WTC11 (cell line): ENCODE results near the gene ADSL. TPM values are rescaled to one million over a fixed set of nuclear protein-coding genes. Genes with fewer than 3 reads are reported as not detected.

Experiments used
- ATAC-seq: fragments of 200-7000 bp; cut with Tn5 transposase; 2 replicates; pipeline ENCODE4 v1.10.0; 2021; ENCODE audit warnings: mild to moderate bottlenecking, moderate library complexity
- CTCF ChIA-PET: fragments of 300-600 bp; sonication (Branson Sonifier 250); formaldehyde crosslinking; loops from one replicate; lab custom pipeline; 2021; ENCODE audit warnings: antibody characterized with exemption; lab: Charles Lee
- POLR2A ChIA-PET: fragments of 350-600 bp; sonication (Branson Sonifier 250); formaldehyde crosslinking; loops from one replicate; lab custom pipeline; 2021; ENCODE audit warnings: antibody characterized with exemption; lab: Charles Lee
- DNase-seq: peaks from one replicate; pipeline ENCODE4 v3.0.0; 2021; ENCODE audit warnings: low spot score
- H3K27ac Mint-ChIP-seq: 2 replicates; pipeline ENCODE4 v1.8.0; 2021; ENCODE audit warnings: mixed read lengths
- H3K27me3 Mint-ChIP-seq: 2 replicates; pipeline ENCODE4 v1.8.0; 2021; ENCODE audit warnings: low read depth, mild to moderate bottlenecking, moderate library complexity, mixed read lengths
- H3K36me3 Mint-ChIP-seq: 2 replicates; pipeline ENCODE4 v1.8.0; 2021; ENCODE audit warnings: mixed read lengths
- H3K4me1 Mint-ChIP-seq: 2 replicates; pipeline ENCODE4 v1.8.0; 2022; ENCODE audit warnings: mixed read lengths
- H3K4me3 Mint-ChIP-seq: 2 replicates; pipeline ENCODE4 v1.8.0; 2021; ENCODE audit warnings: mild to moderate bottlenecking, moderate library complexity, mixed read lengths
- H3K9me3 Mint-ChIP-seq: 2 replicates; pipeline ENCODE4 v1.8.0; 2021; ENCODE audit warnings: mixed read lengths
- AR ChIP-seq: fragments of 250-450 bp; sonication (Bioruptor Pico); IDR thresholded peaks from 2 replicates; pipeline ENCODE4 v1.9.0; 2021; ENCODE audit warnings: mild to moderate bottlenecking
- E2F5 ChIP-seq: sonication (generic); formaldehyde crosslinking; IDR thresholded peaks from 2 replicates; pipeline ENCODE4 v1.8.1; 2022; ENCODE audit warnings: mild to moderate bottlenecking, moderate library complexity, missing genetic modification reagents
- GABPB1 ChIP-seq: sonication (generic); formaldehyde crosslinking; IDR thresholded peaks from 2 replicates; pipeline ENCODE4 v1.8.1; 2023; ENCODE audit warnings: mild to moderate bottlenecking, missing genetic modification reagents
- JAZF1 ChIP-seq: fragments of 250-450 bp; sonication (Bioruptor Pico); IDR thresholded peaks from 2 replicates; pipeline ENCODE4 v1.9.0; 2021; ENCODE audit warnings: moderate library complexity, mild to moderate bottlenecking, inconsistent platforms
- JUN ChIP-seq: sonication (generic); formaldehyde crosslinking; IDR thresholded peaks from 2 replicates; pipeline ENCODE4 v1.8.0; 2023; ENCODE audit warnings: mild to moderate bottlenecking, missing genetic modification reagents
- OVOL2 ChIP-seq: fragments of 250-450 bp; sonication (Bioruptor Pico); IDR thresholded peaks from 2 replicates; pipeline ENCODE4 v1.9.0; 2021; ENCODE audit warnings: mild to moderate bottlenecking, borderline replicate concordance
- RELA ChIP-seq: sonication (generic); formaldehyde crosslinking; IDR thresholded peaks from 2 replicates; pipeline ENCODE4 v1.8.1; 2022; ENCODE audit warnings: missing genetic modification reagents, mild to moderate bottlenecking, borderline replicate concordance
- RORB ChIP-seq: fragments of 250-450 bp; sonication (Bioruptor Pico); IDR thresholded peaks from 2 replicates; pipeline ENCODE4 v1.9.0; 2021; ENCODE audit warnings: mild to moderate bottlenecking
- SMAD3 ChIP-seq: sonication (generic); formaldehyde crosslinking; IDR thresholded peaks from 2 replicates; pipeline ENCODE4 v1.8.0; 2022; ENCODE audit warnings: missing genetic modification reagents, mild to moderate bottlenecking, borderline replicate concordance
- SOX15 ChIP-seq: fragments of 250-450 bp; sonication (Bioruptor Pico); IDR thresholded peaks from 2 replicates; pipeline ENCODE4 v1.9.0; 2021; ENCODE audit warnings: mild to moderate bottlenecking
- USF2 ChIP-seq: sonication (generic); formaldehyde crosslinking; IDR thresholded peaks from 2 replicates; pipeline ENCODE4 v1.8.1; 2023; ENCODE audit warnings: mild to moderate bottlenecking, missing genetic modification reagents, moderate library complexity
- ZNF219 ChIP-seq: sonication (generic); formaldehyde crosslinking; IDR thresholded peaks from 2 replicates; pipeline ENCODE4 v1.8.0; 2023; ENCODE audit warnings: missing genetic modification reagents, mild to moderate bottlenecking, borderline replicate concordance
- ZNF423 ChIP-seq: fragments of 250-450 bp; sonication (Bioruptor Pico); IDR thresholded peaks from 2 replicates; pipeline ENCODE4 v2.1.2; 2022; ENCODE audit warnings: mild to moderate bottlenecking, moderate library complexity
- ZNF671 ChIP-seq: fragments of 250-450 bp; sonication (Bioruptor Pico); IDR thresholded peaks from 2 replicates; pipeline ENCODE4 v1.8.0; 2021; ENCODE audit warnings: mild to moderate bottlenecking
- total RNA-seq: library from RNA; stranded (reverse); gene quantifications from 3 replicates; pipeline ENCODE4 v1.2.3, GENCODE V29; 2021
- TF ChIP-seq, protein P1 (sequence below): sonication (generic); formaldehyde crosslinking; IDR thresholded peaks from 2 replicates; pipeline ENCODE4 v1.8.1; 2023; ENCODE audit warnings: mild to moderate bottlenecking, moderate library complexity, missing genetic modification reagents
- TF ChIP-seq, protein P2 (sequence below): sonication (generic); formaldehyde crosslinking; IDR thresholded peaks from 2 replicates; pipeline ENCODE4 v1.8.1; 2023; ENCODE audit warnings: mild to moderate bottlenecking, missing genetic modification reagents
- TF ChIP-seq, protein P3 (sequence below): fragments of 250-450 bp; sonication (Bioruptor Pico); IDR thresholded peaks from 2 replicates; pipeline ENCODE4 v1.8.0; 2021; ENCODE audit warnings: mild to moderate bottlenecking
- TF ChIP-seq, protein P4 (sequence below): fragments of 250-450 bp; sonication (Bioruptor Pico); IDR thresholded peaks from 2 replicates; pipeline ENCODE4 v1.9.0; 2021; ENCODE audit warnings: moderate library complexity, mild to moderate bottlenecking, inconsistent platforms, borderline replicate concordance
- TF ChIP-seq, protein P5 (sequence below): sonication (generic); formaldehyde crosslinking; conservative IDR thresholded peaks from 2 replicates; pipeline ENCODE4 v1.8.1; 2023; ENCODE audit warnings: mild to moderate bottlenecking, low read depth, missing genetic modification reagents, moderate library complexity

Gene ADSL
- total RNA-seq, 1 experiment from 2014 or later: 154 TPM

- TF ChIP-seq USF2 (CRISPR knock-in tag) (no peak), JUN (CRISPR knock-in tag) (no peak)
- TF ChIP-seq, protein P1, sequence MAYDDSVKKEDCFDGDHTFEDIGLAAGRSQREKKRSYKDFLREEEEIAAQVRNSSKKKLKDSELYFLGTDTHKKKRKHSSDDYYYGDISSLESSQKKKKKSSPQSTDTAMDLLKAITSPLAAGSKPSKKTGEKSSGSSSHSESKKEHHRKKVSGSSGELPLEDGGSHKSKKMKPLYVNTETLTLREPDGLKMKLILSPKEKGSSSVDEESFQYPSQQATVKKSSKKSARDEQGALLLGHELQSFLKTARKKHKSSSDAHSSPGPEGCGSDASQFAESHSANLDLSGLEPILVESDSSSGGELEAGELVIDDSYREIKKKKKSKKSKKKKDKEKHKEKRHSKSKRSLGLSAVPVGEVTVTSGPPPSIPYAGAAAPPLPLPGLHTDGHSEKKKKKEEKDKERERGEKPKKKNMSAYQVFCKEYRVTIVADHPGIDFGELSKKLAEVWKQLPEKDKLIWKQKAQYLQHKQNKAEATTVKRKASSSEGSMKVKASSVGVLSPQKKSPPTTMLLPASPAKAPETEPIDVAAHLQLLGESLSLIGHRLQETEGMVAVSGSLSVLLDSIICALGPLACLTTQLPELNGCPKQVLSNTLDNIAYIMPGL (CRISPR knock-in tag): no peak
- TF ChIP-seq, protein P2, sequence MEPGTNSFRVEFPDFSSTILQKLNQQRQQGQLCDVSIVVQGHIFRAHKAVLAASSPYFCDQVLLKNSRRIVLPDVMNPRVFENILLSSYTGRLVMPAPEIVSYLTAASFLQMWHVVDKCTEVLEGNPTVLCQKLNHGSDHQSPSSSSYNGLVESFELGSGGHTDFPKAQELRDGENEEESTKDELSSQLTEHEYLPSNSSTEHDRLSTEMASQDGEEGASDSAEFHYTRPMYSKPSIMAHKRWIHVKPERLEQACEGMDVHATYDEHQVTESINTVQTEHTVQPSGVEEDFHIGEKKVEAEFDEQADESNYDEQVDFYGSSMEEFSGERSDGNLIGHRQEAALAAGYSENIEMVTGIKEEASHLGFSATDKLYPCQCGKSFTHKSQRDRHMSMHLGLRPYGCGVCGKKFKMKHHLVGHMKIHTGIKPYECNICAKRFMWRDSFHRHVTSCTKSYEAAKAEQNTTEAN (CRISPR knock-in tag): no peak
Measured at GRCh38 chr22:40408718-40409612, 62.7 kb downstream of the ADSL start (continued).

- Mint-ChIP-seq H3K4me3 (no peak overlapping the region), H3K27me3 (no peaks in the 10 kb centered on the region), H3K4me1 (no peaks in the 10 kb centered on the region), H3K27ac (no peak overlapping the region), H3K36me3 (peaks cover 28% of the 10 kb centered on the region), H3K9me3 (no peaks in the 10 kb centered on the region)
- TF ChIP-seq SMAD3 (CRISPR knock-in tag): no peak
- TF ChIP-seq GABPB1 (CRISPR knock-in tag): no peak
- TF ChIP-seq, protein P3, sequence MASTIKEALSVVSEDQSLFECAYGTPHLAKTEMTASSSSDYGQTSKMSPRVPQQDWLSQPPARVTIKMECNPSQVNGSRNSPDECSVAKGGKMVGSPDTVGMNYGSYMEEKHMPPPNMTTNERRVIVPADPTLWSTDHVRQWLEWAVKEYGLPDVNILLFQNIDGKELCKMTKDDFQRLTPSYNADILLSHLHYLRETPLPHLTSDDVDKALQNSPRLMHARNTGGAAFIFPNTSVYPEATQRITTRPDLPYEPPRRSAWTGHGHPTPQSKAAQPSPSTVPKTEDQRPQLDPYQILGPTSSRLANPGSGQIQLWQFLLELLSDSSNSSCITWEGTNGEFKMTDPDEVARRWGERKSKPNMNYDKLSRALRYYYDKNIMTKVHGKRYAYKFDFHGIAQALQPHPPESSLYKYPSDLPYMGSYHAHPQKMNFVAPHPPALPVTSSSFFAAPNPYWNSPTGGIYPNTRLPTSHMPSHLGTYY (CRISPR knock-in tag): no peak
- no peak for TF ChIP-seq E2F5 (CRISPR knock-in tag)
- no peak for TF ChIP-seq JAZF1 (CRISPR knock-in tag)
- TF ChIP-seq, protein P4, sequence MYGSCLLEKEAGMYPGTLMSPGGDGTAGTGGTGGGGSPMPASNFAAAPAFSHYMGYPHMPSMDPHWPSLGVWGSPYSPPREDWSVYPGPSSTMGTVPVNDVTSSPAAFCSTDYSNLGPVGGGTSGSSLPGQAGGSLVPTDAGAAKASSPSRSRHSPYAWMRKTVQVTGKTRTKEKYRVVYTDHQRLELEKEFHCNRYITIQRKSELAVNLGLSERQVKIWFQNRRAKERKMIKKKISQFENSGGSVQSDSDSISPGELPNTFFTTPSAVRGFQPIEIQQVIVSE (CRISPR knock-in tag): no peak
- no peak for TF ChIP-seq OVOL2 (CRISPR knock-in tag)
- TF ChIP-seq ZNF671 (CRISPR knock-in tag): no peak
- no peak for TF ChIP-seq ZNF219 (CRISPR knock-in tag)
- no peak for TF ChIP-seq ZNF423
- DNase-seq: no peak
- no peak for ATAC-seq
- ChIA-PET CTCF (interaction anchor here (1.3 to 2.3 kb wide), 3 partner anchors 10 to 27 kb away, joined by 3 to 8 read pairs (median 5); no protein-coding TSS in a partner anchor), POLR2A (no interaction called here)
Measured at GRCh38 chr22:40409613-40410113, 63.4 kb downstream of the ADSL start.

GRCh38 chr22:40410272-40410671 is 64.0 kb downstream of the ADSL start:
- H3K27ac Mint-ChIP-seq: no peak overlapping the region
- no peaks in the 10 kb centered on the region for H3K9me3 Mint-ChIP-seq
- no peaks in the 10 kb centered on the region for H3K27me3 Mint-ChIP-seq
- no peaks in the 10 kb centered on the region for H3K4me1 Mint-ChIP-seq
- CTCF ChIA-PET: interaction anchor here (1.0 to 2.3 kb wide), 3 partner anchors 11 to 97 kb away, joined by 3 to 8 read pairs (median 5); no protein-coding TSS in a partner anchor
- no peak for DNase-seq
- no peak for ATAC-seq
- no peak overlapping the region for H3K4me3 Mint-ChIP-seq
- POLR2A ChIA-PET: interaction anchor here (0.6 kb wide), 1 partner anchor 20 kb away, joined by 6 read pairs; no protein-coding TSS in a partner anchor
- peaks cover 28% of the 10 kb centered on the region for H3K36me3 Mint-ChIP-seq
- TF ChIP-seq JUN (CRISPR knock-in tag) (no peak), RELA (CRISPR knock-in tag) (no peak), AR (CRISPR knock-in tag) (no peak), RORB (CRISPR knock-in tag) (no peak), SOX15 (CRISPR knock-in tag) (no peak)
- TF ChIP-seq, protein P5, sequence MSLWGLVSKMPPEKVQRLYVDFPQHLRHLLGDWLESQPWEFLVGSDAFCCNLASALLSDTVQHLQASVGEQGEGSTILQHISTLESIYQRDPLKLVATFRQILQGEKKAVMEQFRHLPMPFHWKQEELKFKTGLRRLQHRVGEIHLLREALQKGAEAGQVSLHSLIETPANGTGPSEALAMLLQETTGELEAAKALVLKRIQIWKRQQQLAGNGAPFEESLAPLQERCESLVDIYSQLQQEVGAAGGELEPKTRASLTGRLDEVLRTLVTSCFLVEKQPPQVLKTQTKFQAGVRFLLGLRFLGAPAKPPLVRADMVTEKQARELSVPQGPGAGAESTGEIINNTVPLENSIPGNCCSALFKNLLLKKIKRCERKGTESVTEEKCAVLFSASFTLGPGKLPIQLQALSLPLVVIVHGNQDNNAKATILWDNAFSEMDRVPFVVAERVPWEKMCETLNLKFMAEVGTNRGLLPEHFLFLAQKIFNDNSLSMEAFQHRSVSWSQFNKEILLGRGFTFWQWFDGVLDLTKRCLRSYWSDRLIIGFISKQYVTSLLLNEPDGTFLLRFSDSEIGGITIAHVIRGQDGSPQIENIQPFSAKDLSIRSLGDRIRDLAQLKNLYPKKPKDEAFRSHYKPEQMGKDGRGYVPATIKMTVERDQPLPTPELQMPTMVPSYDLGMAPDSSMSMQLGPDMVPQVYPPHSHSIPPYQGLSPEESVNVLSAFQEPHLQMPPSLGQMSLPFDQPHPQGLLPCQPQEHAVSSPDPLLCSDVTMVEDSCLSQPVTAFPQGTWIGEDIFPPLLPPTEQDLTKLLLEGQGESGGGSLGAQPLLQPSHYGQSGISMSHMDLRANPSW (CRISPR knock-in tag): no peak
